ENCODE results near the gene MANBA.

MANBA gene

DNA sequence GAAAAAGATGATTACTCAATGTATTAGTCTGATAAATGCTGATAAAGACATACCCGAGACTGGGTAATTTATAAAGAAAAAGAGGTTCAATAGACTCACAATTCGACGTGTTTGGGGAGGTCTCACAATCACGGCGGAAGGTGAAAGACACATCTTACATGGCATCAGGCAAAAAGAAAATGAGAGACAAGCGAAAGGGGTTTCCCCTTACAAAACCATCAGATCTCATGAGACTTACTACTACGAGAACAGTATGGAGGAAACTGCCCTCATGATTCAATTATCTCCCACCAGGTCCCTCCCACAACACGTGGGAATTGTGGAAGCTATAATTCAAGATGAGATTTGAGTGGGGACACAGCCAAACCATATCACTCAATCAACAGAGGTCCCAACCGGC is 141.7 kb downstream of the MANBA start:
- peak; percentile 56 to 73 (median 70) for DNase-seq

DNA sequence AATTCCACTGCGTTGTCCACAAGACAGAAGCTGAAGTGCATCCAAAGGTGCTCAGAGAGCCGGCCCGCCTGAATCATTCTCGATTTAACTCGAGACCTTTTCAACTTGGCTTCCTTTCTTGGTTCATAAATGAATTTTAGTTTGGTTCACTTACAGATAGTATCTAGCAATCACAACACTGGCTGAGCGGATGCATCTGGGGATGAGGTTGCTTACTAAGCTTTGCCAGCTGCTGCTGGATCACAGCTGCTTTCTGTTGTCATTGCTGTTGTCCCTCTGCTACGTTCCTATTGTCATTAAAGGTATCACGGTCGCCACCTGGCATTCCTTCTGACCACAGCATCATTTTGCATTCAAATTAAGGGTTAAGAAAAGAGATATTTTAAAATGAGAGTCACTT is 144.1 kb downstream of the MANBA start:
- peak in 1 of 3 donors; percentile 28 for DNase-seq

DNA sequence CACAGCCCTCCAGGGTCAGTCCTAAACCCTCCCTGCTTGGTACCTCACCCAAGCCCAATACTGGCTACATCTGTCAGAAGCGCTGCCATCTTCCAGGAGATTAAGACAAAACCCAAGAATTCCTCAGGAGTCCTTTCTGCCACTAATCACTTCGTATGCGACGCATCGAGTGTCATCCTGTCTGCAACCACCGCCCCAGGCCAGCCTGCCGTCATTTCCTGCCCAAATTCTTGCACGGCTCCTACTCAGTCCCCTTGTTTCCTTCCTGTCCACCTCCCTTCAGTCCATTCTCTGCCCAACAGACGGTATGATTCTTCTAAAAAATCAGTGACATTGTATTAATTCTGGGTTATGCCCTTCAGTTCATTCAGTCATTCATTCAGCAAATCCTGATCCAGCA is 146.0 kb downstream of the MANBA start:
- peak in 1 of 3 donors; percentile 13 for DNase-seq

DNA sequence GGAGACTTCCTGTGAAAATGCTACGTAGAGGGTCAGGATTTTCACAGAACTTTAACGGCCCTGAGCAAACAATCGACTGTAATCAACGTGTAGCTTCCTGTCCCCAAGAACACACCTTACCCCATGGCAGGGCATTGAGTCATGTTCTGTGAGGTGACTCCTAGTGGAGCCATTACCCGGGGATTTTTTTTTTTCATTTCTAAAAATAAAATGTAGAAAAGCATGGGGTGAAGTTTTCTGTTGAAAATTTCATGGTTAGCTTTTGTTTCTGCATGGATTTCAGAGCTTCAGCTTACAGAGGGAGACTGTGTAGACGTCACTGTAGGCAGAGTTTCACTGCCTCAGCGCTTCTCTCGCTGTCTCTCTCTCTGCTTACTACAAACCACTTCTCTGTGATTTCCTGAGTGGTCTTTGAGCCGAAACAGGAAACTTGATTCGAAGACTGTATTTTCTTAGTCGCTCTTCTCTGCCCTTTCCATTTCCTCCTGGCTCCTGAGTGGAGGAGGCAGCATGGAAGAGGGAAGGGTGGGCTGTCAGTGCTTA is 147.9 kb downstream of the MANBA start:
- DNase-seq: peak in 1 of 3 donors; percentile 24

DNA sequence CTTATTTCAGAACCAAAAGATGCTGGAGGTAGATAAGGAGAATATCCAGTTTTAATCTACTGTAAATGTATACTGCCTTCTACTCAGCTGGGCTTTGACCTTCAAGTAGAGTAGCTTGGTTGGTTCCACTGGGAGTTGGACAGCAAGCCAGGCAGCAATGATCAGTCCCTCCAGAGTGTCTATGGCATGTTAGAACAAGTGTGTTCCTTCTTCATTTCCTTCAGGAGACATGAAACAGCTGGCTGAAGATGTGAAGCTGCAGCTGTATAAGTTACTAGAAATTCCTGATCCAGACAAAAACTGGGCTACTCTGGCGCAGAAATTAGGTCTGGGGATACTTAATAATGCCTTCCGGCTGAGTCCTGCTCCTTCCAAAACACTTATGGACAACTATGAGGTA is 148.6 kb downstream of the MANBA start:
- DNase-seq: peak in 1 of 3 donors; percentile 15

DNA sequence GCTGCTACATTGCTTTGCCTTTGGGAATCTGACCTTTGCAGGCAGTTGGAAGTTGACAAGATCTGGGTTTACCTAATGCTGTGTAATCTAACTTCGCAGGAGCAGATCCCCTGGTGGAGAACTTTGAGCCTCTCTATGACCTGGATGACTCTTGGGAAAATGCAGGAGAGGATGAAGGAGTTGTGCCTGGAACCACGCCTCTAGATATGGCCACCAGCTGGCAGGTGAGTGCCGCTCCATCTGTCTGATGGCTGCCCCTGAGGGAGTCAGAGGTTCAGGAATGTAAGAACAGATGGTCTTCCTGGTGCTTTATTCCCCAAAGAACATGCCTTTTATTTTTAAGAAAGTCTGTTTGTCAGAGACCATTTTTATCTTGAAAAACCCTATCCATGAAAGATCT is 150.3 kb downstream of the MANBA start:
- DNase-seq: peak in 1 of 3 donors; percentile 7

DNA sequence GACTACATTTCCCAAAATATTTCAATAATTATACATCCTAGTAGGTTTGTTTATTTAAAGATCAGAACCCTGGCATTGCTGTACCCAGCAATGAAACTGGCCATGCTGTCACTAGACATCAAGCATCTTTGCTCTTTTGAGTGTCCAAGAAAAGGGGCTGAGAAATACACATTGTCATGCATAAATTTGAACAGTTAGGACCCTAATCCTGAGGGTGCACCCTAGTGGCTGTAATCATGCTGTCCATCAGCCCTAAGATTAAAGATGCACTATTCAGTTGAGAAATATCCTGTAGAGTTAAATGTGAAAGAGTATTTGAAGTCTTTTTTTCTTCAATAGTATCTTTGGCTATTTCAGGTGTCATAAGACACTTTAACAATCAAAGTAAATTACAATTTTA is 150.8 kb downstream of the MANBA start:
- peak in 1 of 3 donors; percentile 24 for DNase-seq

DNA sequence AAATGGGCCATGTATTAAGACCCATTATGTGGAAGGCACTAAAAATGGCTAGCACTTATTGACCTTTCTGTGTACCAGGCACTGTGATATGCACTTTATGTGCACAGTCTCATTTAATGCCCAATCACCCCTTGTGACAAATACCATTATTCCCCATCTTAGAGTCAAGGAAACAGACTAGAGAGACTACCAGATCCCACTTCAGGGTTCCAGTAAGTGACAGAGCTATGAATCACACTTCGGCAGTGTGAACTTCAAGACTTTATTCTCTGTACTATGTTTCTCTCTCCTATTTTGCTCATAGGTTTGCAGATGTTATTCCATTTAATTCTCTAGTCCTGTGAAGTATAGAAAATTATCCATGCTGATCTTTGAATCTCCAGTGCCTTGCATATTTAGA is 152.6 kb downstream of the MANBA start:
- DNase-seq: peak; percentile 38 to 66 (median 66)

DNA sequence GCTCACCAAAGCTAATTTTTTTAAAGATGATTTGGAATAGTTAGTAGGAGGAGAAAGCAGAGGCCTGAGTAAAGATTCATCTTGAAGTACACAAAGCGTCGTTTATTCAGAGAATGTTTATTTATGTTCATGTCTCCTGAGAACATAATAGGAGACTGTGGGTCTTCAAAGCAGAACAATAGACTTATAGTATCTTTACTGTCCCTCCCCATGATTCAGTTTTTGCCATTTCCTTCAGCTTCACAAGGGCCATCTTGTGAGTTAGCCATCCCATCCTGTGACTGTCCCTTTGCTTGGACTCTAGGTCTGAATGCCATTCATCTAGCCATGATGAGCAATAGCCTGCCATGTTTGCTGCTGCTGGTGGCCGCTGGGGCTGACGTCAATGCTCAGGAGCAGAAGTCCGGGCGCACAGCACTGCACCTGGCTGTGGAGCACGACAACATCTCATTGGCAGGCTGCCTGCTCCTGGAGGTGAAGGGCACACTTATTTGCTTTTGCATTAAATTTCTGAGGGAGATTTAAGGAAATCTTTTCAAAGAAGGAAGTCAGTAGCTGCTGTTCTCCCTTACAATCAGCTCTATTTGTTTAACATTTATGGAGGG is 153.8 kb downstream of the MANBA start:
- DNase-seq: no peak

DNA sequence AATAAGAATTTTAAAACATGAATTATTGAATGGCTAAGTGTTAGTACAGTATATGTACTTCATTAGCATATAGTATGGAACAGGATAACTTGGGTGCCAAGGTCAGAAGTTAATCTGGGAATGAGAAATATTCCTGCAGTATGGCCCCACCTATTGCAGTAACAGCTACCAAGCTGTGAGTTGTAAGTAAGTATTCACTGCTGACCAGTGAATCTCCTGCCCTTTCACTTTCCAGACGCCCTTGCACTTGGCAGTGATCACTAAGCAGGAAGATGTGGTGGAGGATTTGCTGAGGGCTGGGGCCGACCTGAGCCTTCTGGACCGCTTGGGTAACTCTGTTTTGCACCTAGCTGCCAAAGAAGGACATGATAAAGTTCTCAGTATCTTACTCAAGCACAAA is 154.5 kb downstream of the MANBA start:
- DNase-seq: no peak

DNA sequence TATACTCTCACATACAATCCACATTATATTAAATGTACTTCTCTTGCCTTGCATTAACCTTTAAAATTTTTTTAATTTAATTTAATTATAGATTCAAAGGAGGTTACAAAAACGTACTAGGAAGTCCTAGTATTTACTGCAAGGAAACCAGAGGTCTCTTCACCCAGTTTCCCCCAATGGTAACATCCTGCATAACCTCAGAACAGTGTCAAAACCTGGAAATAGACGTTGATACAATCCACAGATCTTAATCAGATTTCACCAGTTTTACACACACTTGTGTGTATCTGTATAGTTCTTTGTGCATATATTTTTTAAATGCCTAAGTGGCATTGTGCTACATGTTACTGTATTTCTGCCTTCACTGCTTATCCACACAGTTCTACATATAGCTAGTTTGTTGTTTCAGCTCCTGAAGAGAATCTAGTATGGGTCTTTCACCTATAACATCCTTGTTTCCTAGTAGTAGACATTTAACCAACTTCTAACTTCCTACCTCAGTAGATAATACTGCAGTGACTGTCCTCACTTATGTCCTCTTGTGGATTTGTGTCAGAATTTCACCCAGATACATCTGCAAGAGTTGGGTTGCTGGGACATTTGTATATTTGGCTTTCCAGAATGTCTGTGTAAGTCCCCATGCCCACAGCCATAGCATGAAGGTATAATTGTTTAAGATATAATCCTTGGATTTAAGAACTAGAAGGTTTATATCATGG is 156.4 kb downstream of the MANBA start:
- DNase-seq: no peak

DNA sequence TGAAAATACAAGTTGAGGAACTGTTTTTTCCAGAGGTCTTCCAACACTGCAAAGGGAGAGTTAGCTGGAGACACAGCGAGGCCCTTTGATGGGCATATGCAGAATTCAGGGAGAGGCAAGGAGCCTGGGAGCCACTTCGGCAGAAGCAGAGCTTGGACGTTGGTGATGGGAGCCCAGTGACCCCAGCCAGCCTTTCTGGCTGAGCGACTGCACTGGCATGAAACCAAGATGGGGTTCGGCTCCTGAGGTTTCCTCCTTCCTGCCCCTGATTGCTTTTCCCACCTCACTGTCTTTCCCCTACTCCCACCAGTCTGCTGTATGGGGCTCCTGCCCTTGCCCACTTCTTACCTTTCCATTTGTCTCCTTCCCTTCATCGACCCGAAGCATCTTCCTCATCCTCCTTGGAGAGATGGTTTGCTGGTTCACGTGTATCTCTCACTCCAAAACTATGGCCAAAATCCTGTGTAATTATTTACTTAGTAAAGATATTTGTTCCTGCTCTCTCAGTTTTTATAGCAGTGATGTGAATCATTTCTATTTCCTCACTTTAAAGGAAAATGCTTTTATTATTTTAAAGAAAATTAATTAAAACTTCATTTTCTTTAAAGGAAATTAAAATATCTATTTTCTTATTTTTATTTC is 159.1 kb downstream of the MANBA start:
- no peak for DNase-seq

DNA sequence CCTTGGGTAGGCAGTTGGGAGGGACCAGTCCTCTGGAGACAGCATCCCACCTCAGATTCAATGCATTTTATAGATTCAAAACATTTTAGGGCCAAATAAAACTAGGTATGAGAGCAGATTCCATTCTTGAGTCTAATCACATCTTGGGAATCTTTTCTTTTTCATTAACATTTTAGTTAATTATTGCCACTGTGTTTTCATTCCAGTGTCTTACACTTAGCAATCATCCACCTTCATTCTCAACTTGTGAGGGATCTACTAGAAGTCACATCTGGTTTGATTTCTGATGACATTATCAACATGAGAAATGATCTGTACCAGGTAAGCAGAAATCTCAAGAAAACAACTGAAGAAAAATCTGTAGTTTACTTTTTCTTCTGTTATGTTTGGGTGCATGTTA is 160.1 kb downstream of the MANBA start:
- no peak for DNase-seq

DNA sequence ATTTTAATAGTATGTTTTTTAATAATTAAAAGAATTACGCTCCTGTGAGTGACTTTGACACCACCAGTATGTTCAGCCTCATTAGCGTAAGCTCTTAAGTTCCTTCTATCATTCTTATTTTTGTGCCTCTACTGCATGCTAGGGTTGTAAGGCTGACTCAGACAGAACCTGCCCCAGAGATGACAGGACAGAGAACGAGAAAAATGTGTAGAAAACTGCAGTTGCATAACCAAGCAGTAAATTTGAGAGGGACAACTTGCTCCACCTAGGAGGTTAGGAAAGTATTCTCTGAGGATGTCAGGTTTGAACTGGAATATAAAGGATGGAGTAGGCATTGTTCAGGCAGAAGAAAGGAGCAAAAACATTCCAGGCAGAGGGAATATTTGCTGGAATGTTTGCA is 160.9 kb downstream of the MANBA start:
- DNase-seq: no peak

DNA sequence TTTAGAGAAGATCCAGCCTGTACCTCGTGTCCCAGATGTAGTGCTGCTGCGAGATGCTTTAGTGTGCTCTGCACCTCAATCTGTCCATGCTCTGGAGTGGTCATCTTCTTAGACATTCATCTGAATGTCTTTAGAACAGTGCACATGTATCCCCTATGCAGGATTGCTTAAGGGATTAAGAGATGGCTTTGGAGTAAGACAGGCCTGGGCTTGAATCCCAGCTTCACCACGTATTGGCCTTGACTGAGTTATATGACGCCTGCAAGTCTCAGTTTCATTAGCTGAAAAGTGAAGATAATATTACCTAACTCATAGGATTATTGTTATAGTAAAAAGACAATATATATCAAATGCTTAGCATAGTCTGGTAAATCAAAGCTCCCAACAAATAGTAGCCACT is 161.3 kb downstream of the MANBA start:
- no peak for DNase-seq

DNA sequence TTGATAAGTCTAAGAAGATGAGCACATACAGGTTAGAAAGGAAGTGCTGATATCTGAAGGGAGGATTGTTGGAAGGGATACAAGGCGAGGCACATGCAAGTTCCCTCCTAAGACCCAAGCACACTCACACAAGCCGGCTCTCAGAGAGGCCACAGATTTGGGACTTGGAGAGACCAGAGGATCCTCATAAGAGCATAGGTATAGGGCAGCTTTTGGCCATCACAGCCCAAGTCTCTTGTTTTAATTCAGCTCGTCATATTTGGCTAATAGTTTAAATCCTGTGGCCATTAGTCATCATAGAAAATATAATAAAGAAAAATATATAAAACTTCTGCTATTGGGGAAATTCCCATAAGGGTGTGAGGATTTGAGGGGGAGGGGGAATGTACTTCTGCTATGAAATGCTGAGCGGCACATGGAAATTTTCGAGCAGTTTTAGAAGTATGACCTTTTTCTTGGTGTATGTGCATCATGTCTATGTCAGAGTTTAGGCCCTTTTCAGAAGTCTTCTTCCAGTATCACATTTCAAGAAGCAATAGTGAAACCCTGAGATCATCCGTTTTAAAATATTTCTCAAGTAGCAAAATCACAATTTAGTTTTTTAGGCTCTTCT is 161.9 kb downstream of the MANBA start:
- DNase-seq: peak; percentile 91 to 98 (median 96)

DNA sequence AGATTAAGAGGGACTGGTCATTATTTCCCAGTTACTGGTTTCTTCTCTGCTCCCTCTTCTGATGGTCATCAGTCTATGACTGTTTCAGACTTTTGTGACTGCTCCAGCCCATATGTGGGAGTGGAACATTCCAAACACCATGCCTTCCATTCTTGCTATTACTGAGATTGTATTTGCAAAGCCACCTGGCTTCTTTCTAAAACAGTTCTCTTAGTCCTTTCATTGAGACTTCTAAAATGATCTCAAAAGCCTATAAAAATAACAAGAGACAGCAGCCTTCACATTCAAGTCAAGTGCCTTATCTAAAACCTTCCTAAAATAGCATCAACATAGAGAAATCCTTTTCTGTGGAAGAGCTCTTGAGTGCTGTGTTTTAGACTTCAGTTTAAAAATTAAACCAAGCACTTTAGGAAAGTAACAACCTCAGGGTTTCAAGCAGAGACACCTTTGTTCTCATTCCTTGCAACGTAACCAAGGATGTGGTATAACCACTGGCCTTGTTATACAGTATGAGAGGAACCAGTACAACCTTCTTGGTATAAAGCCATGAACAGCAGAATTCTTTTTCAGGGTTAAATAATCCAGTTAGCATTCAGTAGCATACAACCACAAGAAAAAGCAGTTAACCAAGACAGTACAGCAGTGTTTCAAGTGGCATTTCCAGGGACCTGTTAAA is 162.5 kb downstream of the MANBA start:
- peak; percentile 42 to 61 (median 52) for DNase-seq

DNA sequence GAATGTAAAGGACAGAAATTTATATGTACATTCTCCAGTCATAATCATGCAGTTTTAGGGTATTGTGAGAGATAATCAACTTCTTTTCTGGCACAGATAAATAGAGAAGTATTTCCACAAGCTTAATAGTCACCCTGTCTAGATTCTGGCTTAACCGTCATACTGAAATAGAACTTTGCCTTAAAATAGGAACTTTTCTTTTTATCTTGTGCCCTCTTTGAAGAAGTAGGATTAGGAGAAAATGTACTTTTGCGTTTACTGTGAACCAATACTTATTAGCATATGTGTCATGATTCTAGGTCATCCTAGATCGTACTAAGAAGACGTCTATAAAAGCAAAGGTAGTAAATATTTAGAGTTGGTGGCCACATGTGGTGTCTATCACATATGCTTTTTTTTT is 164.2 kb downstream of the MANBA start:
- DNase-seq: peak in 2 of 3 donors; percentile 56 to 58

DNA sequence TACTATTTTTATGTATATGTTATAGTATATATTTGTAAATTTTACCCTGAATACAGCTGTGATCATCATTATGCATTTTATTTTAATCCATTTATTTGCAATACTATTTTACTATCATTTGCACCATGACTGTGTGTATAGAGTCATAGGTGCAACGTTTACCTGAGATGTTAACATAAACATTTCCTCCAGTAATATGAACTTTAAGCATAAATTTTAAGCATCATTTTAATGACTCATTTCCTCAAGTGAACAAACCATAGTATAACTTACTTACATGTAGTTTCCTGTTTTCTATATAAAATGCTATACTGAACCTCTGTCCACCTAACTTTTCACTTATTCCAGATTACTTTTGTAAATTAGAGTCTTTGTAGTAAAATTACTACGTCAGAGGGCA is 166.8 kb downstream of the MANBA start:
- DNase-seq: peak in 1 of 3 donors; percentile 41

DNA sequence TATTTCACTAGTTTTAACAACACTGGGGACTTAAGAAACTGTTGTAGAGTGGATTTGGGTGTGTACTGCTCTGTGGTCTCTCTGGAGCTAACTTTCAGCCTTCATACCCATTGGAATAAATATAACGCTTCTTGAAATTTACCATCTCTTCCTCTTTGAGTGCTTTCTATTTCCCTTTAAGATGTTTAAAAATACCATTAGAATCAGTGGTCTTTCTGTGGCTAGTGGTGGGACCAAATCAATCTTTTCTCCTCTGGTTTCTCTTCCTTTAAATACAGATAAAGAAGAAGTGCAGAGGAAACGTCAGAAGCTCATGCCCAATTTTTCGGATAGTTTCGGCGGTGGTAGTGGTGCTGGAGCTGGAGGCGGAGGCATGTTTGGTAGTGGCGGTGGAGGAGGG is 167.6 kb downstream of the MANBA start:
- peak in 1 of 3 donors; percentile 41 for DNase-seq

DNA sequence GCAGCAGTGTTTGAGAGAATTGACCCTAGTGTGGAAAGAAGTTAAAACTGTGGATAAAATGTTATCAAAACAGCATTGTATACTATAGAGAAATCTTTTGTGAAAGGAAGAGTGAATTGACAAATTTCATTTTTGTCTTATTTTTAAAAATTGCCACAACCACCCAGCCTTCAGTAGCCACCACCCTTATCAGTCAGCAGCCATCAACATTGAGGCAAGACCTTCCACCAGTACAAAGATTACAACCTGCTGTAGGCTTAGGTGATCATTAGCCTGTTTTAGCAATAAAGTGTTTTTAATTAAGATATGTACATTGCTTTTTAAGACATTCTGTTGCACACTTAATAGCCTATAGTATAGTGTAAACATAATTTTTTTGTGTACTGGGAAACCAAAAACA is 168.5 kb downstream of the MANBA start:
- DNase-seq: no peak

DNA sequence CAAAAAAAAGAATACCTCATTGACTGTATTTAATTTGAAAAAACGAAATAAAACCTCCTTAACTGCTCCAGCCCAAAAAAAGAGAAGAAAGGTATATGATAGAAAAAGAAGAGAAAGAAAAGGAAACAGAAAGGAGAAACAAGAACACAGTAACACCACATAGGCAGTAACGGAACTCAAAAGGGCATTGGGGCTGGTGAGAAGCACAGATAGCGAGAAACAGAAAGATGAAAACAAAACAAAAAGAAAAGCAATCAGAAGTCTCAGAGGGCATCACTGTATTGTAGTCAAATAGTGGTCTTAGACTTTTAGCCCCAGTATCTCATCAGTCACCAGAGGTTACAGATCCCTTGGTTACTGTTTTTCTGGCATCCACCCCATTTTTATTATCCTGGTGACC is 171.0 kb downstream of the MANBA start:
- DNase-seq: no peak

DNA sequence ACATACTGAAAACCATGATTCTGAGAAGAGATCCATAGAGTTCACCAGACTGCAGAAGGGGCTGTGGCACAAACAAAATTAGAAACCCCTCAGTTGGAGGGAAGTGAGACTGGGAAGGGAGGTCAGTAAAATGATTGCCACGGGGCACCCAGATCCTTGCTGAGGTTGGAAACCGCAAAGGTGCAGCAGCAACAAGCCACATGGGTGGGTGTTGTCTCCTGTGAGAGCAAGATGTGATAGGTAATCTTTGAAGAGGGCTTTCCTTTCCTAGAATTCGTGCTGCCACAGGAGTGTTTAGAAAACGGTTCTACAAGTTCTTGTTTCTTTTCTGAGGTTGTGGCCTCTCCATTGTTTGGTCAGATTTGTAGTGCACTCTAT is 174.1 kb downstream of the MANBA start:
- DNase-seq: no peak
